ENCODE results near the gene NUP42.
"Not testable (repeated sequence)": the region's sequence is repeated elsewhere in the genome, so short reads cannot be mapped to it uniquely, and the experiment has no call there.

NUP42 gene

GRCh38 chr7:23205909-23206767, 24.3 kb downstream of the NUP42 start:
- DNase-seq, result no peak

DNA sequence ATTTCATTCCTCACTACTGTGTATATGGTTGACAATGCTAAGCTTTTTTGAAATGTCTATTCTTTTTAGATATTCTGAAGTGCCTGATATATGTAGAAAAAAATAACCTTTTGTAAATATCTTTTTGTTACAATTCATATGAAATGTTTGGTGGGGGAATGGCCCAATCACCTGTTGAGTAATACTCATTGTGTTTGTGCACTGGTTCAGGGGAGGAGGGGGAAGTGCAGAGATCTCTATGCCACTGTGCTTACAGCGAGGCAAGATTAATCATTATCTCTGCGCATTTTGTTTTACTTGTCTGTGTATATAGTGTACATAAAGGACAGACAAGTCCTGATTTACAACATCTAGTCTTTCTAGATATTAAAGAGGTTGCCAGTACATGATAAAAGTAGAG, 25.2 kb downstream of the NUP42 start:
- no peak for DNase-seq

GRCh38 chr7:23207884-23208283, 26.0 kb downstream of the NUP42 start:
- no peak for DNase-seq

- no peak for DNase-seq
Measured at GRCh38 chr7:23208316-23208715, 26.5 kb downstream of the NUP42 start.

- DNase-seq, result no peak
Measured at GRCh38 chr7:23210506-23210905, 28.7 kb downstream of the NUP42 start.

- DNase-seq, result no peak
Measured at GRCh38 chr7:23211589-23211988, 29.7 kb downstream of the NUP42 start.

- DNase-seq, result no peak
Measured at GRCh38 chr7:23212395-23212794, 30.5 kb downstream of the NUP42 start.

DNA sequence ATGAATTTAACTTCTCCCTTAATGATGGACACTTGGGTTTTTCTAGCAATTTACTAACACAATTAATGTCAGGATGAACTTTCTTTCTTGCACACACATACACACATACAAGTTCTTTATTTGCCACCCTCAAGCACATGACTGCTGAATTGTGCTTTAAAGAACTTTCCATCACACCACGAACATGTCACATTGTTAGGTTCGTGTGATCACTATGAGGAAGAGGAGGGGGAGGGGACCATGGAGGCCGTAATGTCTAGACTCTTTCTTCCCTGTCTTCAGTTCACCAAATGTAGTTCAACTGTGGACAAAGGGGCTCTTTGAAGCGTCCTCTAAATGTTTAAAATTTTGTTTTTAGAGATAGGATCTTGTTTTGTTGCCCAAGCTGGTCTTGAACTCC, 31.0 kb downstream of the NUP42 start:
- no peak for DNase-seq

GRCh38 chr7:23213755-23214154, 31.9 kb downstream of the NUP42 start:
- DNase-seq, result no peak

GRCh38 chr7:23214423-23214822, 32.6 kb downstream of the NUP42 start:
- DNase-seq, result no peak

- no peak for DNase-seq
Measured at GRCh38 chr7:23214938-23215337, 33.1 kb downstream of the NUP42 start.

DNA sequence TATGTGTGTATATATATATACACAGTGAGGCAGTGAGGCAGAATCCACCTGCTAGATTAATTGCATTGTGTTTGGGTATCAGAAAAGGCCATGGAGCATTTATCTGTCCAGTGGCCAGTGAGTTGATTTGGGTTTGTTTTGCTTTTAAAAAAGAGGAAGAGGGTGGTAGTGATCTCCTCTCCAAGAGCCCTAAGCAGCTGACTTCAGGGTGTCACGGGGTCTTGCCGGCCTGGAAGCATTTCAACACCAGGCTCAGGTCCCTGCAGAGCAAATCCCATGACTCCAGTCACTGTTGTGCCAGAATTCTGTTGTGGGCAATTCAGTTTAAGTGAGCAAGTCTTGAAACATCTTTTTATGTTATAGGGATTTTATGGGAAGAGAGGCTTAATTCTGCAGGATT, 34.2 kb downstream of the NUP42 start:
- no peak for DNase-seq

GRCh38 chr7:23218196-23218595, 36.3 kb downstream of the NUP42 start:
- DNase-seq, result no peak

- DNase-seq, result no peak
Measured at GRCh38 chr7:23220690-23221305, 39.0 kb downstream of the NUP42 start.

DNA sequence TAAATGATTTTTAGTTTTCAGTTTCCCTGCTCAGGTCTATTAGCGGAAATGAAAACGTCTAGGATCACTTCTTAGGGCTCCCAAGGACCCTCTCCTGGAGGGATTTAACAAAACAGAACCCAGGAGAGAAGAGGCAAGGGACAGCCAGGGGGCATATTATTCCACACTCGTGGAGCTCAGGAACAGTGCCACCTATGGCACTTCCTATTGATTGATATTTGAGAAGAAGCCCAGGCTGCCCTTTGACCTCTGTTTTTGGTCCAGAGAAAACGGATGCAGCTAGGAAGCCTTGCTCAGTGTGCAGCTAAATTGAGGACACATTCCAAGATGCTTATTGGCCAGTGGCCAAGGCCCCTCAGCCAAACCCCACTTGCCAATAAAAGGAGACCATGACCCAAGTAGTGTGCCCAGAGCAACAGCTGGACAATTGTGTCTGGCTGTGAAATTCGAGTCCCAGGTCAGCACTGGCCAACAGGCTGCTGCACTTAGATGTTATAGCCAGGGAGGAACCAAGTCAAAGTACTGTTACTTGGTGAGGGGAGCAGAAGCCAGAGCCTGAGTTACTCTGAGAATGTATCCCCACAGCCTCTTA, 40.7 kb downstream of the NUP42 start:
- DNase-seq, result no peak

DNA sequence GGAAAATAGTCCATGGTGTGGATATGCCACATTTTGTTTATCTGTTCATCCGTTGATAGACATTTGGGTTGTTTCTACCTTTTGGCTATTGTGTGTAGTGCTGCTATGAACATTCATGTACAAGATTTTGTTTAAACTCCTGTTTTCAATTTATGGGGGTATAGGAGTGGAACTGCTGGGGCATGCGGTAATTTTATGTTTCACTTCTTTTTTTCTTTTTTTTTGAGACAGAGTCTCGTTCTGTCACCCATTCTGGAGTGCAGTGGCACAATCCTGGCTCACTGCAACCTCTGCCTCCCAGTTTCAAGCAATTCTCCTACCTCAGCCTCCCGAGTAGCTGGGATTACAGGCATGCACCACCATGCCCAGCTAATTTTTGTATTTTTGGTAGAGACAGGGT, 42.5 kb downstream of the NUP42 start:
- not testable (repeated sequence) for DNase-seq

- DNase-seq, result no peak
Measured at GRCh38 chr7:23226844-23227450, 45.1 kb downstream of the NUP42 start.

GRCh38 chr7:23228412-23228811, 46.6 kb downstream of the NUP42 start:
- DNase-seq, result no peak

GRCh38 chr7:23230641-23231101, 48.8 kb downstream of the NUP42 start:
- no peak for DNase-seq

DNA sequence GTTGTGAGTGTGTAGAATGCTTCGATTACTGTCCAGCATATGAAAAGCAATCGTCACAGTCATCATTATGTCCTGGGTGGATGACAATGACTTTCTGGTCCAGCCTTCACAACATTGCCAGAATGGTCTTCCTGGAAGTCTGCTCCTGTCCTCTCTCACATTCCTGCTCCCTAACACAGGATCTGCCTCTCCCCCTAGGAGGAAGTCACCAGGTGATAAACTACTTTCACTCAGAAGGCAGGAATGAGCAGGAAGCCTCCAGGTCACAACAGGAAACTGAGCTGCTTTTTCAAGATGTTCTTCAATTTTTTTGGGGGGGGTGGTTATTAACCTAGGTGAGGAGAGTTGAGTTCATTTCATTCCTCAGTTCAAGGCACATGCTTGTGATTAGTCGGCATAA, 51.1 kb downstream of the NUP42 start:
- no peak for DNase-seq

DNA sequence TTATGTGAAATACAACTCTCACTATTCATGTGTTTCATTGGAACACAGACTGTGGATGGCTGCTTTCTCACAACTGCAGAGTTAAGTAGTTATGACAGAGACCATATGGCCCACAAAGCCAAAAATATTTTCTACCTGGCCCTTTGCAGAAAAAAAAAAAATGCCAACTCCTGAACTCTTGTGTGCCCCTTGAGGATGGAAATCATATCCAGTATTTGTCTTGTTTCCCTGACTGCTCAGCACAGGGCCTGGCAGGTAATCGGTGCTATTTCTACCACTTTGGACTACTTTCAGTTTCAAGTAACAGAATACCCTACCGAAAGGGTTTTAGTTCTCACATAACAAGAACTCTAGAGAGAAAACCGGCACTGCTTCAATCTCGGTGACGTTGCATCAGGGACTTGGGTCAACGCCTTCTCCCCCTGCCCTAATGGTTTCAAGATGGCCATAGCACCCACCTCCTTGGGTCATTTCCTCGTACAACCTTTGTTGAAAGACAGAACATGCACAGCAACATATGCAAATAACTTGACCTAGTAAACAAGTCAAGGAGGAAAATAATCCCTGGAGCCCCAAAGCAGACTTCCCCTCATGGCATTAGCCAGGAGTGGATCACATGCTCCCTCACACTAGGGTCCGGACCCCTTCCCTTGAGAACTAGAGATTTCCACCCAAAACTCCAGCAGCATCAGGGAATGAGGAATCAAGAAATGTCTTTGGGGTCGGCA, 52.9 kb downstream of the NUP42 start:
- DNase-seq, result no peak

GRCh38 chr7:23235813-23236221, 54.0 kb downstream of the NUP42 start:
- DNase-seq, result no peak

- no peak for DNase-seq
Measured at GRCh38 chr7:23237000-23237399, 55.2 kb downstream of the NUP42 start.

Data from NCI-H345 (cell line).